DOHH2 (cell line): ENCODE results near the gene PRDX6.

Experiments
- EZH2phosphoT487 ChIP-seq: fragments of 200-600 bp; sonication (generic); IDR thresholded peaks from 2 replicates; pipeline ENCODE4 v1.6.1; 2017; ENCODE audit warnings: borderline replicate concordance, mild to moderate bottlenecking, antibody characterized with exemption, low read length, moderate library complexity, mixed read lengths
- TF ChIP-seq, protein P1 (sequence below): fragments of 200-600 bp; sonication (generic); IDR thresholded peaks from one replicate; pipeline ENCODE4 v1.5.1; 2014; ENCODE audit warnings: antibody characterized with exemption, mild to moderate bottlenecking, low read depth, low read length; ENCODE audit not compliant: poor library complexity, severe bottlenecking

- TF ChIP-seq, protein P1, sequence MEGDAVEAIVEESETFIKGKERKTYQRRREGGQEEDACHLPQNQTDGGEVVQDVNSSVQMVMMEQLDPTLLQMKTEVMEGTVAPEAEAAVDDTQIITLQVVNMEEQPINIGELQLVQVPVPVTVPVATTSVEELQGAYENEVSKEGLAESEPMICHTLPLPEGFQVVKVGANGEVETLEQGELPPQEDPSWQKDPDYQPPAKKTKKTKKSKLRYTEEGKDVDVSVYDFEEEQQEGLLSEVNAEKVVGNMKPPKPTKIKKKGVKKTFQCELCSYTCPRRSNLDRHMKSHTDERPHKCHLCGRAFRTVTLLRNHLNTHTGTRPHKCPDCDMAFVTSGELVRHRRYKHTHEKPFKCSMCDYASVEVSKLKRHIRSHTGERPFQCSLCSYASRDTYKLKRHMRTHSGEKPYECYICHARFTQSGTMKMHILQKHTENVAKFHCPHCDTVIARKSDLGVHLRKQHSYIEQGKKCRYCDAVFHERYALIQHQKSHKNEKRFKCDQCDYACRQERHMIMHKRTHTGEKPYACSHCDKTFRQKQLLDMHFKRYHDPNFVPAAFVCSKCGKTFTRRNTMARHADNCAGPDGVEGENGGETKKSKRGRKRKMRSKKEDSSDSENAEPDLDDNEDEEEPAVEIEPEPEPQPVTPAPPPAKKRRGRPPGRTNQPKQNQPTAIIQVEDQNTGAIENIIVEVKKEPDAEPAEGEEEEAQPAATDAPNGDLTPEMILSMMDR = no peak
- TF ChIP-seq EZH2phosphoT487 = no peak
Measured at GRCh38 chr1:173430677-173431303, 46.3 kb upstream of the PRDX6 start.
